ENCODE data around the gene NKG7. TPM values are rescaled to one million over a fixed set of nuclear protein-coding genes. Genes with fewer than 3 reads are reported as not detected.
"Not testable (repeated sequence)": the region's sequence is repeated elsewhere in the genome, so short reads cannot be mapped to it uniquely, and the experiment has no call there.

The NKG7 gene
- total and polyA plus RNA-seq, 2 of the 13 experiments (the other 11 are each of a cell fraction or from before 2014, with no cell fraction given) = 0.40 TPM; not detected in 1

- Histone ChIP-seq H3K27ac (ENCODE audit: extremely low read length, insufficient read depth, low read length) (no peak overlapping the region), H3K4me2 (ENCODE audit: low read depth, low read length) (no peak overlapping the region), H3K27me3 (ENCODE audit: control insufficient read depth in 1 of 2, insufficient read depth in 2 of 2, low read length in 2 of 2) (no peaks in the 10 kb centered on the region; a peak in 2 of 5 replicates), H3K4me1 (ENCODE audit: insufficient read depth, low read length) (no peaks in the 10 kb centered on the region), H3K4me3 (replicated peaks in 1 of 3; ENCODE audit: insufficient read depth in 1 of 3, low read depth in 2 of 3, low read length in 3 of 3) (no peak overlapping the region), H3K9me3 (ENCODE audit: low read length) (no peaks in the 10 kb centered on the region), H2AFZ (ENCODE audit: low read length) (no peak overlapping the region), H3K9ac (ENCODE audit: insufficient read depth, low read depth, low read length) (no peak overlapping the region), H4K20me1 (ENCODE audit: insufficient read depth, low read length) (peaks cover 5% of the 10 kb centered on the region; the same call in 1 of the 2 replicates), H3K79me2 (ENCODE audit: insufficient read depth, low read length) (no peaks in the 10 kb centered on the region), H3K36me3 (replicated peaks in 1 of 2; ENCODE audit: control insufficient read depth in 1 of 2, insufficient read depth in 2 of 2, low read length in 2 of 2) (no peaks in the 10 kb centered on the region)
- in situ Hi-C loops (cut with HindIII; ENCODE audit: extremely low pct_ligation_motif_present, low pct_unique_long_range_greater_than_20kb) = no loop called here
- POLR2A ChIA-PET = interaction anchor here (0.9 kb wide), 1 partner anchor 82 kb away, joined by 3 read pairs; no protein-coding TSS in a partner anchor
- no peak for DNase-seq (ENCODE audit: low spot score)
- TF ChIP-seq, protein P1, sequence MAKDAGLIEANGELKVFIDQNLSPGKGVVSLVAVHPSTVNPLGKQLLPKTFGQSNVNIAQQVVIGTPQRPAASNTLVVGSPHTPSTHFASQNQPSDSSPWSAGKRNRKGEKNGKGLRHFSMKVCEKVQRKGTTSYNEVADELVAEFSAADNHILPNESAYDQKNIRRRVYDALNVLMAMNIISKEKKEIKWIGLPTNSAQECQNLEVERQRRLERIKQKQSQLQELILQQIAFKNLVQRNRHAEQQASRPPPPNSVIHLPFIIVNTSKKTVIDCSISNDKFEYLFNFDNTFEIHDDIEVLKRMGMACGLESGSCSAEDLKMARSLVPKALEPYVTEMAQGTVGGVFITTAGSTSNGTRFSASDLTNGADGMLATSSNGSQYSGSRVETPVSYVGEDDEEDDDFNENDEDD (CRISPR knock-in tag; IDR thresholded peaks at IDR 0.05; ENCODE audit: borderline replicate concordance) = no peak
- TF ChIP-seq HNRNPK (IDR thresholded peaks at IDR 0.05; ENCODE audit: low read depth, low read length, poor library complexity, severe bottlenecking) (peak; percentile 62), THAP8 (CRISPR knock-in tag; IDR thresholded peaks at IDR 0.05; ENCODE audit: borderline replicate concordance) (no peak), SIX4 (CRISPR knock-in tag; IDR thresholded peaks at IDR 0.05) (no peak)
- peak; percentile 31; the same call in 2 of the 3 replicates for ATAC-seq
- 36% methylated on average over 32 of the region's 39 CpGs for WGBS (ENCODE audit: low lambda C conversion rate)
- CTCF ChIA-PET (ENCODE audit: low intra/inter-chr PET ratio, low total read pairs) = interaction anchor here (1.0 to 1.4 kb wide), 2 partner anchors 83 to 93 kb away, joined by 5 to 8 read pairs; no protein-coding TSS in a partner anchor
- no peak for FAIRE-seq
- BruUV-seq (replicated peaks) = no TSS peak
- intact Hi-C loops (cut with micrococcal nuclease; ENCODE audit: unreplicated experiment) = no loop called here
Observed at GRCh38 chr19:51421229-51422052, 49.0 kb upstream of the NKG7 start.

GRCh38 chr19:51420511-51420910, 48.1 kb upstream of the NKG7 start:
- intact Hi-C loops (cut with micrococcal nuclease; ENCODE audit: unreplicated experiment); H3K36me3 ChIP-seq (replicated peaks in 1 of 2; ENCODE audit: control insufficient read depth in 1 of 2, insufficient read depth in 2 of 2, low read length in 2 of 2); H3K4me2 ChIP-seq (ENCODE audit: low read depth, low read length); H3K9ac ChIP-seq (ENCODE audit: insufficient read depth, low read depth, low read length); H4K20me1 ChIP-seq (ENCODE audit: insufficient read depth, low read length); H3K27me3 ChIP-seq (ENCODE audit: control insufficient read depth in 1 of 2, insufficient read depth in 2 of 2, low read length in 2 of 2); H2AFZ ChIP-seq (ENCODE audit: low read length); H3K4me3 ChIP-seq (replicated peaks in 1 of 3; ENCODE audit: insufficient read depth in 1 of 3, low read depth in 2 of 3, low read length in 3 of 3); CTCF ChIA-PET (ENCODE audit: low intra/inter-chr PET ratio, low total read pairs); FAIRE-seq; ATAC-seq; BruUV-seq (replicated peaks); H3K27ac ChIP-seq (ENCODE audit: extremely low read length, insufficient read depth, low read length); H3K4me1 ChIP-seq (ENCODE audit: insufficient read depth, low read length); H3K79me2 ChIP-seq (ENCODE audit: insufficient read depth, low read length); in situ Hi-C loops (cut with HindIII; ENCODE audit: extremely low pct_ligation_motif_present, low pct_unique_long_range_greater_than_20kb); POLR2A ChIA-PET; H3K9me3 ChIP-seq (ENCODE audit: low read length); DNase-seq (ENCODE audit: low spot score): not testable (repeated sequence)
- 51% methylated on average over 11 of the region's 11 CpGs for WGBS (ENCODE audit: low lambda C conversion rate)

Measured in HepG2 (cell line).